Lower leg skin (tissue), 3 donors: Measurements from ENCODE around the gene ZBTB7C.

Experiments
- CTCF ChIP-seq, 3 donors: fragments of 450-650 bp; IDR thresholded peaks; one replicate each; pipeline ENCODE4 v1.5.1; 2016; ENCODE audit warnings: antibody characterized with exemption in 3 of 3, mild to moderate bottlenecking in 3 of 3, moderate library complexity in 2 of 3
- POLR2A ChIP-seq, 2 donors: fragments of 450-650 bp; IDR thresholded peaks; one replicate each; pipeline ENCODE4 v1.6.1; 2016 to 2017; ENCODE audit warnings: antibody characterized with exemption in 2 of 2, mild to moderate bottlenecking in 1 of 2, moderate library complexity in 1 of 2

GRCh38 chr18:48049757-48050156 lies 359.4 kb downstream of the ZBTB7C start:
- no peak for TF ChIP-seq CTCF (IDR thresholded peaks at IDR 0.05)
- TF ChIP-seq POLR2A (IDR thresholded peaks at IDR 0.05): no peak
